ENCODE results near the gene FXYD6. TPM values are rescaled to one million over a fixed set of nuclear protein-coding genes. Genes with fewer than 3 reads are reported as not detected.

The FXYD6 gene
- total and polyA plus RNA-seq, 9 of the 15 experiments (the other 6 are each of a cell fraction or from before 2014, with no cell fraction given), result 0.07 to 0.35 TPM; not detected in 7

DNA sequence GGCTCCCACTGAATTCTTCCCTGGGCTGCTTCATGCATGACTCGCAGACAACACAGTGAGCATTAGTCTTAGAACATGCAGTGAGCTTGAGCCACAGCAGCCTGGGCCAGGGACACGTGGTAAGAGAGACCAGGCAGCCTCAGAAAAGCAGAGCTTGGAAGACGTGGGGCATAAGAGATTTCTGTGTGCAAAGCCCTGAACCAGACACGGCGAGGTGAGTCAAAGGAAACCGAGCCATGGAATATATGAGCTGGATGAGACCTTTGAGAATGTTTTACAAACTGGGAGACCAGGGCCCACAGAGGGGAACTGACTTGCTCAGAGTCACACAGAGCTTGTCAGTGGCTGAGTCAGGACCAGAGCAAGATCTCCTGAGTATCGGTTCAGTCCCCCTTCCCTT lies 8.5 kb upstream of the FXYD6 start:
- Histone ChIP-seq H3K27me3 (ENCODE audit: control insufficient read depth in 2 of 2, insufficient read depth in 2 of 2, low read length in 2 of 2) (peaks cover 39 to 69% of the 10 kb centered on the region in 2 experiments; a peak in 4 of 5 replicates), H3K27ac (ENCODE audit: extremely low read depth, low read depth, low read length) (no peak overlapping the region), H3K36me3 (ENCODE audit: control insufficient read depth, insufficient read depth, low read length) (no peaks in the 10 kb centered on the region), H3K9me3 (replicated peaks; ENCODE audit: control insufficient read depth, insufficient read depth, low read depth, low read length) (no peaks in the 10 kb centered on the region), H3K79me2 (ENCODE audit: control insufficient read depth, insufficient read depth, low read length) (no peaks in the 10 kb centered on the region), H3K9ac (ENCODE audit: insufficient read depth in 1 of 2, low read depth in 2 of 2, low read length in 2 of 2) (no peak overlapping the region; a peak in 1 of 4 replicates), H2AFZ (ENCODE audit: low read depth, low read length) (no peak overlapping the region), H3K4me3 (no peak overlapping the region), H4K20me1 (replicated peaks; ENCODE audit: control insufficient read depth, insufficient read depth, low read length) (no peaks in the 10 kb centered on the region; the same call in 1 of the 2 replicates), H3K4me2 (ENCODE audit: insufficient read depth, low read length) (no peak overlapping the region), H3K4me1 (replicated peaks in 1 of 2; ENCODE audit: control insufficient read depth in 2 of 2, insufficient read depth in 2 of 2, low read length in 2 of 2) (peaks cover 0 to 7% of the 10 kb centered on the region in 2 experiments; a peak in 3 of 5 replicates), H3K9me1 (ENCODE audit: control insufficient read depth, insufficient read depth, low read length) (no peaks in the 10 kb centered on the region)
- intact Hi-C loops (cut with micrococcal nuclease), result no loop called here
- FAIRE-seq (no peak), ATAC-seq (no peak), DNase-seq (ENCODE audit: extremely low read depth in 1 of 4, low spot score in 3 of 4) (no peak)
- in situ Hi-C loops (cut with MboI), result no loop called here
- CTCF ChIA-PET (ENCODE audit: low intra/inter-chr PET ratio), result no interaction called here
- no TSS peak for BruUV-seq (replicated peaks)
- WGBS (ENCODE audit: insufficient coverage, low coverage, missing lambda C conversion rate), result 4% methylated on average over 7 of the region's 7 CpGs
- POLR2A ChIA-PET, result no interaction called here
- no peak for TF ChIP-seq RAD21 (CRISPR knock-in tag; conservative IDR thresholded peaks at IDR 0.05 in 1 of 2, IDR thresholded peaks at IDR 0.05 in 1 of 2)
- no peak for TF ChIP-seq FOXP1 (CRISPR knock-in tag; IDR thresholded peaks at IDR 0.05)
- TF ChIP-seq ZNF707 (CRISPR knock-in tag; conservative IDR thresholded peaks at IDR 0.05), result no peak
- TF ChIP-seq RAD51 (IDR thresholded peaks at IDR 0.05; ENCODE audit: borderline replicate concordance, low read depth), result no peak
- TF ChIP-seq MAZ (CRISPR knock-in tag; conservative IDR thresholded peaks at IDR 0.05 in 1 of 2, IDR thresholded peaks at IDR 0.05 in 1 of 2), result no peak
- TF ChIP-seq WHSC1 (IDR thresholded peaks at IDR 0.05; ENCODE audit: low read length), result no peak
- no peak for TF ChIP-seq FUS (optimal IDR thresholded peaks at IDR 0.05; ENCODE audit: low read depth, low read length)
- TF ChIP-seq CCNT2 (IDR thresholded peaks at IDR 0.05; ENCODE audit: borderline replicate concordance, extremely low read depth, insufficient read length, low read depth, low read length), result no peak
- no peak for TF ChIP-seq ATF6 (CRISPR knock-in tag; IDR thresholded peaks at IDR 0.05)
- TF ChIP-seq, protein P1, sequence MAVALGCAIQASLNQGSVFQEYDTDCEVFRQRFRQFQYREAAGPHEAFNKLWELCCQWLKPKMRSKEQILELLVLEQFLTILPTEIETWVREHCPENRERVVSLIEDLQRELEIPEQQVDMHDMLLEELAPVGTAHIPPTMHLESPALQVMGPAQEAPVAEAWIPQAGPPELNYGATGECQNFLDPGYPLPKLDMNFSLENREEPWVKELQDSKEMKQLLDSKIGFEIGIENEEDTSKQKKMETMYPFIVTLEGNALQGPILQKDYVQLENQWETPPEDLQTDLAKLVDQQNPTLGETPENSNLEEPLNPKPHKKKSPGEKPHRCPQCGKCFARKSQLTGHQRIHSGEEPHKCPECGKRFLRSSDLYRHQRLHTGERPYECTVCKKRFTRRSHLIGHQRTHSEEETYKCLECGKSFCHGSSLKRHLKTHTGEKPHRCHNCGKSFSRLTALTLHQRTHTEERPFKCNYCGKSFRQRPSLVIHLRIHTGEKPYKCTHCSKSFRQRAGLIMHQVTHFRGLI (CRISPR knock-in tag; IDR thresholded peaks at IDR 0.05), result no peak
- TF ChIP-seq PCBP2 (IDR thresholded peaks at IDR 0.05; ENCODE audit: low read depth, low read length, poor library complexity, severe bottlenecking), result no peak
- no peak for TF ChIP-seq ZNF780A (CRISPR knock-in tag; IDR thresholded peaks at IDR 0.05)

Measured in K562 (cell line).